ENCODE data around the gene MAN1B1.

Gene MAN1B1

GRCh38 chr9:137097761-137098462, 11.1 kb downstream of the MAN1B1 start:
- DNase-seq (ENCODE audit: low read depth, low spot score), result no peak
- in situ Hi-C loops (cut with HindIII; ENCODE audit: low sequenced_read_pairs), result no loop called here
- no peak overlapping the region for H3K4me3 ChIP-seq (ENCODE audit: low read depth, low read length)
- TF ChIP-seq CTCF (IDR thresholded peaks at IDR 0.05; ENCODE audit: low read depth, low read length), result no peak

GRCh38 chr9:137099231-137099630, 12.4 kb downstream of the MAN1B1 start:
- no peak for DNase-seq (ENCODE audit: low read depth, low spot score)
- in situ Hi-C loops (cut with HindIII; ENCODE audit: low sequenced_read_pairs), result no loop called here
- H3K4me3 ChIP-seq (ENCODE audit: low read depth, low read length), result no peak overlapping the region
- TF ChIP-seq CTCF (IDR thresholded peaks at IDR 0.05; ENCODE audit: low read depth, low read length), result no peak

- no peak for DNase-seq (ENCODE audit: low read depth, low spot score)
- no peak overlapping the region for H3K4me3 ChIP-seq (ENCODE audit: low read depth, low read length)
- TF ChIP-seq CTCF (IDR thresholded peaks at IDR 0.05; ENCODE audit: low read depth, low read length), result no peak
- in situ Hi-C loops (cut with HindIII; ENCODE audit: low sequenced_read_pairs), result no loop called here
Measured at GRCh38 chr9:137103206-137103999, 16.6 kb downstream of the MAN1B1 start.

GRCh38 chr9:137105814-137106661, 19.3 kb downstream of the MAN1B1 start:
- in situ Hi-C loops (cut with HindIII; ENCODE audit: low sequenced_read_pairs), result no loop called here
- TF ChIP-seq CTCF (IDR thresholded peaks at IDR 0.05; ENCODE audit: low read depth, low read length), result no peak
- H3K4me3 ChIP-seq (ENCODE audit: low read depth, low read length), result no peak overlapping the region

GRCh38 chr9:137106662-137107250, 20.0 kb downstream of the MAN1B1 start:
- H3K4me3 ChIP-seq (ENCODE audit: low read depth, low read length), result no peak overlapping the region
- no peak for DNase-seq (ENCODE audit: low read depth, low spot score)
- no peak for TF ChIP-seq CTCF (IDR thresholded peaks at IDR 0.05; ENCODE audit: low read depth, low read length)
- in situ Hi-C loops (cut with HindIII; ENCODE audit: low sequenced_read_pairs), result no loop called here

More at GRCh38 chr9:137105814-137106661, 19.3 kb downstream of the MAN1B1 start:
- no peak for DNase-seq (ENCODE audit: low read depth, low spot score)
